HCT116 (cell line): ENCODE measurements around the gene DMD.

Source experiments
- EZH2 ChIP-seq: fragments of 200-600 bp; sonication (generic); IDR thresholded peaks from 2 replicates; pipeline ENCODE4 v1.6.1; 2017; ENCODE audit warnings: antibody characterized with exemption, mixed run types
- EZH2phosphoT487 ChIP-seq: fragments of 200-600 bp; IDR thresholded peaks from 2 replicates; pipeline ENCODE4 v1.6.1; 2018; ENCODE audit warnings: antibody characterized with exemption, borderline replicate concordance
- POLR2A ChIP-seq: IDR thresholded peaks from 2 replicates; pipeline ENCODE4 v1.7.0; 2011; ENCODE audit warnings: borderline replicate concordance; ENCODE audit not compliant: insufficient read depth, insufficient read length; ENCODE audit errors: extremely low read depth
- REST ChIP-seq: IDR thresholded peaks from 2 replicates; pipeline ENCODE4 v1.6.1; 2012; ENCODE audit warnings: low read depth
- TCF7L2 ChIP-seq: IDR thresholded peaks from 2 replicates; pipeline ENCODE4 v1.7.0; 2011; ENCODE audit warnings: borderline replicate concordance, inconsistent platforms; ENCODE audit not compliant: insufficient read depth, insufficient read length; ENCODE audit errors: extremely low read depth
- ZNF274 ChIP-seq: fragments of 200-500 bp; sonication (Bioruptor generic); IDR thresholded peaks from 2 replicates; pipeline ENCODE4 v1.6.1; 2014; ENCODE audit warnings: mild to moderate bottlenecking, low read depth, low read length, inconsistent platforms
- TF ChIP-seq, protein P1 (sequence below): IDR thresholded peaks from 2 replicates; pipeline ENCODE4 v1.6.1; 2011; ENCODE audit warnings: mild to moderate bottlenecking, low read length, moderate library complexity; ENCODE audit not compliant: insufficient replicate concordance; ENCODE audit errors: extremely low read depth
- TF ChIP-seq, protein P2 (sequence below), 3 experiments: fragments of 200-600 bp in 1 of 3; sonication (generic) in 1 of 3; IDR thresholded peaks in 2 of 3; conservative IDR thresholded peaks in 1 of 3; 2 replicates each; pipeline ENCODE4 v1.5.1; 2012 to 2017; ENCODE audit warnings: low read depth in 2 of 3, low read length in 2 of 3, antibody characterized with exemption in 1 of 3, borderline replicate concordance in 1 of 3, control low read depth in 1 of 3, mild to moderate bottlenecking in 1 of 3, mixed read lengths in 1 of 3, mixed run types in 1 of 3, moderate library complexity in 1 of 3; ENCODE audit not compliant: insufficient read depth in 1 of 3
- TF ChIP-seq, protein P3 (sequence below): IDR thresholded peaks from 2 replicates; pipeline ENCODE4 v1.6.1; 2012

- TF ChIP-seq, protein P1, sequence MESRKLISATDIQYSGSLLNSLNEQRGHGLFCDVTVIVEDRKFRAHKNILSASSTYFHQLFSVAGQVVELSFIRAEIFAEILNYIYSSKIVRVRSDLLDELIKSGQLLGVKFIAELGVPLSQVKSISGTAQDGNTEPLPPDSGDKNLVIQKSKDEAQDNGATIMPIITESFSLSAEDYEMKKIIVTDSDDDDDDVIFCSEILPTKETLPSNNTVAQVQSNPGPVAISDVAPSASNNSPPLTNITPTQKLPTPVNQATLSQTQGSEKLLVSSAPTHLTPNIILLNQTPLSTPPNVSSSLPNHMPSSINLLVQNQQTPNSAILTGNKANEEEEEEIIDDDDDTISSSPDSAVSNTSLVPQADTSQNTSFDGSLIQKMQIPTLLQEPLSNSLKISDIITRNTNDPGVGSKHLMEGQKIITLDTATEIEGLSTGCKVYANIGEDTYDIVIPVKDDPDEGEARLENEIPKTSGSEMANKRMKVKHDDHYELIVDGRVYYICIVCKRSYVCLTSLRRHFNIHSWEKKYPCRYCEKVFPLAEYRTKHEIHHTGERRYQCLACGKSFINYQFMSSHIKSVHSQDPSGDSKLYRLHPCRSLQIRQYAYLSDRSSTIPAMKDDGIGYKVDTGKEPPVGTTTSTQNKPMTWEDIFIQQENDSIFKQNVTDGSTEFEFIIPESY, result no peak
- TF ChIP-seq, protein P2, sequence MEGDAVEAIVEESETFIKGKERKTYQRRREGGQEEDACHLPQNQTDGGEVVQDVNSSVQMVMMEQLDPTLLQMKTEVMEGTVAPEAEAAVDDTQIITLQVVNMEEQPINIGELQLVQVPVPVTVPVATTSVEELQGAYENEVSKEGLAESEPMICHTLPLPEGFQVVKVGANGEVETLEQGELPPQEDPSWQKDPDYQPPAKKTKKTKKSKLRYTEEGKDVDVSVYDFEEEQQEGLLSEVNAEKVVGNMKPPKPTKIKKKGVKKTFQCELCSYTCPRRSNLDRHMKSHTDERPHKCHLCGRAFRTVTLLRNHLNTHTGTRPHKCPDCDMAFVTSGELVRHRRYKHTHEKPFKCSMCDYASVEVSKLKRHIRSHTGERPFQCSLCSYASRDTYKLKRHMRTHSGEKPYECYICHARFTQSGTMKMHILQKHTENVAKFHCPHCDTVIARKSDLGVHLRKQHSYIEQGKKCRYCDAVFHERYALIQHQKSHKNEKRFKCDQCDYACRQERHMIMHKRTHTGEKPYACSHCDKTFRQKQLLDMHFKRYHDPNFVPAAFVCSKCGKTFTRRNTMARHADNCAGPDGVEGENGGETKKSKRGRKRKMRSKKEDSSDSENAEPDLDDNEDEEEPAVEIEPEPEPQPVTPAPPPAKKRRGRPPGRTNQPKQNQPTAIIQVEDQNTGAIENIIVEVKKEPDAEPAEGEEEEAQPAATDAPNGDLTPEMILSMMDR (IDR thresholded peaks at IDR 0.05 in 2 of 3, conservative IDR thresholded peaks at IDR 0.05 in 1 of 3; ENCODE audit: borderline replicate concordance in 1 of 3, insufficient read depth in 1 of 3, low read depth in 2 of 3, low read length in 2 of 3), result no peak
- TF ChIP-seq EZH2 (no peak), ZNF274 (no peak), POLR2A (no peak), TCF7L2 (no peak), EZH2phosphoT487 (no peak), REST (no peak)
- TF ChIP-seq, protein P3, sequence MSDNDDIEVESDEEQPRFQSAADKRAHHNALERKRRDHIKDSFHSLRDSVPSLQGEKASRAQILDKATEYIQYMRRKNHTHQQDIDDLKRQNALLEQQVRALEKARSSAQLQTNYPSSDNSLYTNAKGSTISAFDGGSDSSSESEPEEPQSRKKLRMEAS, result no peak
These were observed 922.0 kb downstream of the DMD start for GRCh38 chrX:32289356-32289755.
